Coronary artery (tissue), 2 donors: ENCODE data around the gene RBM8A.

Source experiments
- DNase-seq: peaks from one replicate; pipeline ENCODE4 v3.0.0-alpha.2; 2017; ENCODE audit warnings: low spot score
- H3K27ac ChIP-seq, 2 donors: fragments of 200-600 bp; sonication (generic); one replicate each; pipeline ENCODE4 v1.5.1; 2016 to 2019
- H3K4me3 ChIP-seq: fragments of 200-600 bp; sonication (generic); 2 replicates; pipeline ENCODE4 v1.5.1; 2016; ENCODE audit warnings: mild to moderate bottlenecking, moderate library complexity
- CTCF ChIP-seq: fragments of 200-600 bp; sonication (generic); IDR thresholded peaks from one replicate; pipeline ENCODE4 v1.5.1; 2019; ENCODE audit warnings: antibody characterized with exemption

The RBM8A gene

GRCh38 chr1:145897969-145898368, 29.3 kb downstream of the RBM8A start:
- Histone ChIP-seq H3K4me3 (no peak overlapping the region), H3K27ac (no peak overlapping the region)
- TF ChIP-seq CTCF: no peak
- no peak for DNase-seq

- DNase-seq: no peak
- Histone ChIP-seq H3K27ac (no peak overlapping the region), H3K4me3 (no peak overlapping the region)
- TF ChIP-seq CTCF: no peak
Observed at GRCh38 chr1:145895471-145895870, 31.8 kb downstream of the RBM8A start.

- DNase-seq: no peak
- TF ChIP-seq CTCF: no peak
Observed at GRCh38 chr1:145893306-145894055, 33.8 kb downstream of the RBM8A start.

GRCh38 chr1:145892486-145893087, 34.7 kb downstream of the RBM8A start:
- DNase-seq: no peak
- Histone ChIP-seq H3K4me3 (peak overlapping the region; percentile 25), H3K27ac (peak overlapping the region; percentile 91 to 95)
- no peak for TF ChIP-seq CTCF

More at GRCh38 chr1:145893306-145894055, 33.8 kb downstream of the RBM8A start:
- H3K27ac ChIP-seq: peak overlapping the region; percentile 91 to 95
- no peak overlapping the region for H3K4me3 ChIP-seq

GRCh38 chr1:145891587-145892485, 35.4 kb downstream of the RBM8A start:
- Histone ChIP-seq H3K27ac (peak overlapping the region; percentile 91 to 95), H3K4me3 (peak overlapping the region; percentile 25)
- peak; percentile 82 for TF ChIP-seq CTCF

GRCh38 chr1:145891143-145891542, 36.1 kb downstream of the RBM8A start:
- Histone ChIP-seq H3K27ac (peak overlapping the region; percentile 91 to 95), H3K4me3 (peak overlapping the region; percentile 25)
- peak; percentile 67 for DNase-seq
- no peak for TF ChIP-seq CTCF

More at GRCh38 chr1:145891587-145892485, 35.4 kb downstream of the RBM8A start:
- peak; percentile 96 for DNase-seq
